Smooth muscle cell (in vitro differentiated cells): ENCODE data around the gene KCNK7. TPM values are rescaled to one million over a fixed set of nuclear protein-coding genes. Genes with fewer than 3 reads are reported as not detected.
"Not testable (repeated sequence)": the region's sequence is repeated elsewhere in the genome, so short reads cannot be mapped to it uniquely, and the experiment has no call there.

Experiments used
- DNase-seq: peaks from one replicate; lab custom pipeline; 2025; ENCODE audit not compliant: unreplicated experiment; lab: John Stamatoyannopoulos, UW
- H2AFZ ChIP-seq: fragments of 200-600 bp; sonication (generic); 2 replicates; pipeline ENCODE4 v1.6.0; 2016; ENCODE audit warnings: antibody characterized with exemption, low read depth, mild to moderate bottlenecking
- H3F3A ChIP-seq: fragments of 200-600 bp; sonication (generic); 2 replicates; pipeline ENCODE4 v1.6.0; 2017; ENCODE audit warnings: antibody characterized with exemption, low read depth
- H3K27ac ChIP-seq: fragments of 200-600 bp; sonication (generic); 2 replicates; pipeline ENCODE4 v1.5.1; 2016; ENCODE audit warnings: low read depth, mild to moderate bottlenecking
- H3K27me3 ChIP-seq: fragments of 200-600 bp; sonication (generic); 2 replicates; pipeline ENCODE4 v1.6.1; 2016; ENCODE audit warnings: low read depth, mild to moderate bottlenecking
- H3K36me3 ChIP-seq: fragments of 200-600 bp; sonication (generic); 2 replicates; pipeline ENCODE4 v1.5.1; 2016; ENCODE audit warnings: low read depth
- H3K4me1 ChIP-seq: fragments of 200-600 bp; sonication (generic); 2 replicates; pipeline ENCODE4 v1.5.1; 2016; ENCODE audit warnings: low read depth
- H3K4me2 ChIP-seq: fragments of 200-600 bp; sonication (generic); 2 replicates; pipeline ENCODE4 v1.6.0; 2016; ENCODE audit warnings: mild to moderate bottlenecking
- H3K4me3 ChIP-seq: fragments of 200-600 bp; sonication (generic); 2 replicates; pipeline ENCODE4 v1.5.1; 2016; ENCODE audit warnings: mild to moderate bottlenecking
- H3K79me2 ChIP-seq: fragments of 200-600 bp; sonication (generic); 2 replicates; pipeline ENCODE4 v1.6.0; 2016; ENCODE audit warnings: low read depth, mild to moderate bottlenecking
- H3K9ac ChIP-seq: fragments of 200-600 bp; sonication (generic); 2 replicates; pipeline ENCODE4 v1.6.0; 2016; ENCODE audit warnings: low read depth
- H3K9me3 ChIP-seq: fragments of 200-600 bp; sonication (generic); replicated peaks from 2 replicates; pipeline ENCODE4 v1.5.1; 2016; ENCODE audit warnings: low read depth
- H4K20me1 ChIP-seq: fragments of 200-600 bp; sonication (generic); 2 replicates; pipeline ENCODE4 v1.6.0; 2016; ENCODE audit warnings: low read depth
- CTCF ChIP-seq: fragments of 200-600 bp; sonication (generic); IDR thresholded peaks from 2 replicates; pipeline ENCODE4 v1.5.1; 2017; ENCODE audit warnings: borderline replicate concordance, mild to moderate bottlenecking, antibody characterized with exemption; ENCODE audit not compliant: insufficient read depth, poor library complexity, severe bottlenecking
- WGBS: methylation state at CpG from one replicate; pipeline ENCODE4 v1.1.7; 2016; ENCODE audit warnings: low lambda C conversion rate; 5-methylcytosine and 5-hydroxymethylcytosine counted together
- polyA plus RNA-seq: library from polyadenylated mRNA; unstranded; fragments of >200 nt; fragmentation: Nextera tagmentation; extraction: Ambion mirVana; gene quantifications from 2 replicates; pipeline ENCODE4 v1.2.1, GENCODE V29; 2016
- total RNA-seq: library from RNA; depleted of rRNA; stranded (reverse); fragments of >200 nt; gene quantifications from 2 replicates; pipeline ENCODE4 v1.2.3, GENCODE V29; 2014

Gene KCNK7
- total and polyA plus RNA-seq, 2 experiments from 2014 or later, result not detected

GRCh38 chr11:65565624-65566453, 29.8 kb downstream of the KCNK7 start:
- WGBS, result 91% methylated on average over 7 of the region's 7 CpGs
- no peak for DNase-seq
- no peak overlapping the region for H3K27ac ChIP-seq

GRCh38 chr11:65564879-65565559, 30.6 kb downstream of the KCNK7 start:
- not testable (repeated sequence) for H3K9ac ChIP-seq, H3K4me2 ChIP-seq

More at GRCh38 chr11:65565624-65566453, 29.8 kb downstream of the KCNK7 start:
- H3K36me3 ChIP-seq, result no peaks in the 10 kb centered on the region
- no peaks in the 10 kb centered on the region for H3K9me3 ChIP-seq
- peaks cover 31% of the 10 kb centered on the region for H3K79me2 ChIP-seq
- H3F3A ChIP-seq, result peaks cover 12% of the 10 kb centered on the region
- H3K4me3 ChIP-seq, result no peak overlapping the region
- peaks cover 14% of the 10 kb centered on the region for H3K4me1 ChIP-seq
- no peak overlapping the region for H2AFZ ChIP-seq
- no peak overlapping the region for H3K9ac ChIP-seq
- no peak overlapping the region for H3K4me2 ChIP-seq
- no peaks in the 10 kb centered on the region for H3K27me3 ChIP-seq
- TF ChIP-seq CTCF, result no peak
- H4K20me1 ChIP-seq, result no peaks in the 10 kb centered on the region

GRCh38 chr11:65563601-65564000, 32.0 kb downstream of the KCNK7 start:
- Histone ChIP-seq H4K20me1 (no peaks in the 10 kb centered on the region), H2AFZ (no peak overlapping the region), H3K4me1 (peaks cover 12% of the 10 kb centered on the region), H3F3A (peaks cover 32% of the 10 kb centered on the region), H3K9me3 (no peaks in the 10 kb centered on the region), H3K27me3 (no peaks in the 10 kb centered on the region), H3K79me2 (peaks cover 19% of the 10 kb centered on the region), H3K9ac (no peak overlapping the region), H3K27ac (no peak overlapping the region), H3K4me3 (no peak overlapping the region), H3K4me2 (no peak overlapping the region), H3K36me3 (no peaks in the 10 kb centered on the region)
- DNase-seq, result no peak
- no peak for TF ChIP-seq CTCF
- WGBS, result 97% methylated on average over 4 of the region's 4 CpGs

More at GRCh38 chr11:65564879-65565559, 30.6 kb downstream of the KCNK7 start:
- 92% methylated on average over 11 of the region's 12 CpGs for WGBS
- not testable (repeated sequence) for H3K27ac ChIP-seq, DNase-seq, H3K4me3 ChIP-seq, H3K36me3 ChIP-seq, H4K20me1 ChIP-seq, H3K9me3 ChIP-seq, H3K27me3 ChIP-seq, H2AFZ ChIP-seq
- Histone ChIP-seq H3F3A (peaks cover 18% of the 10 kb centered on the region), H3K79me2 (peaks cover 25% of the 10 kb centered on the region), H3K4me1 (peaks cover 14% of the 10 kb centered on the region)

- 91% methylated on average over 9 of the region's 9 CpGs for WGBS
- no peak overlapping the region for H2AFZ ChIP-seq
- no peaks in the 10 kb centered on the region for H3K27me3 ChIP-seq
- DNase-seq, result no peak
- TF ChIP-seq CTCF, result no peak
- peaks cover 12% of the 10 kb centered on the region for H3K4me1 ChIP-seq
- no peak overlapping the region for H3K27ac ChIP-seq
- no peak overlapping the region for H3K9ac ChIP-seq
- peaks cover 11% of the 10 kb centered on the region for H3K79me2 ChIP-seq
- peaks cover 34% of the 10 kb centered on the region for H3F3A ChIP-seq
- no peaks in the 10 kb centered on the region for H3K36me3 ChIP-seq
- H3K9me3 ChIP-seq, result no peaks in the 10 kb centered on the region
- no peak overlapping the region for H3K4me3 ChIP-seq
- no peak overlapping the region for H3K4me2 ChIP-seq
- no peaks in the 10 kb centered on the region for H4K20me1 ChIP-seq
Measured at GRCh38 chr11:65562788-65563187, 32.8 kb downstream of the KCNK7 start.
